NCI-H345 treated with DMSO at 0.1 percent for 48 hours (cell line): ENCODE results near the gene PTPRB.

Experiments
- DNase-seq: peaks from one replicate; lab custom pipeline; 2025; ENCODE audit not compliant: unreplicated experiment; lab: John Stamatoyannopoulos, UW

The PTPRB gene

DNA sequence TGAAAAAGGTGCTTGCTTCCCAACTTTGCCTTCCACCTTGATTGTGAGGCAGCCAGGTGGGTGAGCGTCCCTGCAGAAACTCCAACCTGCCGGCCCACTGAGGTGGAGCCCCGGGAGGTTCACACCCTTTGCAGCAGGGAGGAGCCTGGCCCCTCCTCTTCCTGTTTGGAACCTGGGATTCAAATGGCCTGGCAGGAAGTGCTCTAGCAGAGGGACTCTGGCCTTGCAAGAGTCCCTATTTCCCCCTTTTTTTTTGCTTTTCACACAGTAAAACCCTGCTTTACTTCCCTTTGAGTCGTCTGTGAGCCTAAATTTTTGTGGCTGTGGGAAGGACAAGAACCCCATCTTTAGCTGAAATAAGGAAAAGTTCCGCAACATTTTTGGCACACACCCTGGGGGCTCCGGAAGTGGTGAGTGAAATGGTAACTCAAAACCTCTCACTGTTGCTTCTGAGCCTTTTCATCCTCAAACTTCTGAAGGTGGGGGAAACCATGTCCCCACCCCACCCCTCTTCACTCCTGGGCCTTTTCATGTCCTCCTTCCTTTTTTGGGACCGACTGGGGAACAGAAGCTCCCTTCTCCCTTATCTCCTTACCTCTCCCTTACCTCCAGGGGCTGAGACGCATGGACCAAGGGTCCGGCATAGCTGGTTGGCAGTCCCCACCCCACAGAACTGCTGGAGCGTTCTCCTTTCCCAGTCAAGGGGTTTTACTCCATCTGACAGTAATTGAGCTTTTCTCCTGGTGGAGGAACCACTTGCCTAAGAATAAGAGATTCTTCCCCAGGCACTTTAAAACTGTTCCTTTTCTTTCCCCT, 169.1 kb downstream of the PTPRB start:
- no peak for DNase-seq

DNA sequence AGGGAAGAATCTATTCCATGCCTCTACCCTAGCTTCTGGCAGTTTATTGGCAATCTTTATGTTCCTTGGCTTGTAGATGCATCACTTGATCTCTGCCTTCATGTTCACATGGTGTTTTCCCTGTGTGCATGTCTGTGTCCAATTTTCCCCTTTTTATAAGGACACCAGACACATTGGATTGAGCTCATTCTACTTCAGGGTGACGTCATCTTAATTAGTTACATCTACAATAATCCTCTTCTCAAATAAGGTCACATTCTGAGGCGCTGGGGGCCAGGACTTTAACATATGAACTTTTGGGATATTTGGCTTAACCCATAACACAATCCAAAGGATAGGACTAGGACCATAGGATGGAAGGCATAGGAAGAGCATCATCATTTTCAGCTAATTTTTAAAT, 169.8 kb downstream of the PTPRB start:
- no peak for DNase-seq

DNA sequence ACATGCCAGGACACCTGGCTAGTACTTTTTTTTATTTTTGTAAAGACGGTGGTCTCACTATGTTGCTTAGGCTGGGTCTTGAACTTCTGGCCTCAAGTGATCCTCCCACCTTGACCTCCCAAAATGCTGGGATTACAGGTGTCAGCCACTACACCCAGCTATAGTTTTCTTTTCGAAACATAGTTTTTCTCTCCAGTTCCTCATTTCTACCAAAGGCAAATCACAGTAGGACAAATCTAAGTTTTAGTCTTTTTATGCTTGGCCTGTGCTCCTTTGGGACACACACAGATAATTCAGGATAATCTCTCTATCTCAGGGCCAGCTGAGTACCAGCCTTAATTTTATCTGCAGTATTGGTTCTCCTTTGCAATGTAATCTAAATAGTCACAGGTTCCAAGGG, 170.5 kb downstream of the PTPRB start:
- no peak for DNase-seq
